Neuronal stem cell (in vitro differentiated cells): ENCODE data around the gene HYKK.
A peak's percentile ranks its signal among the peaks of the same experiment; 100 is the strongest.

Experiments
- DNase-seq: peaks from one replicate; pipeline ENCODE4 v3.0.0-alpha.2; 2013; ENCODE audit warnings: low spot score
- H2AFZ ChIP-seq: one replicate; pipeline ENCODE4 v1.6.1; 2013; ENCODE audit warnings: mild to moderate bottlenecking, low read length, inconsistent platforms
- H2AK5ac ChIP-seq: 2 replicates; pipeline ENCODE4 v1.6.1; 2013; ENCODE audit warnings: low read depth, mild to moderate bottlenecking, inconsistent platforms, low read length, moderate library complexity, mixed read lengths
- H2BK120ac ChIP-seq: 2 replicates; pipeline ENCODE4 v1.6.1; 2013; ENCODE audit warnings: low read depth, mild to moderate bottlenecking, inconsistent platforms, low read length, moderate library complexity, mixed read lengths
- H2BK12ac ChIP-seq: one replicate; pipeline ENCODE4 v1.6.1; 2013; ENCODE audit warnings: low read length, inconsistent platforms
- H2BK15ac ChIP-seq: 2 replicates; pipeline ENCODE4 v1.6.1; 2013; ENCODE audit warnings: mild to moderate bottlenecking, low read length, inconsistent platforms, mixed read lengths
- H2BK5ac ChIP-seq: one replicate; pipeline ENCODE4 v1.6.1; 2013; ENCODE audit warnings: inconsistent platforms, mild to moderate bottlenecking, low read length, moderate library complexity
- H3K14ac ChIP-seq: one replicate; pipeline ENCODE4 v1.6.1; 2013; ENCODE audit warnings: low read length, inconsistent platforms
- H3K18ac ChIP-seq: 2 replicates; pipeline ENCODE4 v1.6.1; 2013; ENCODE audit warnings: low read length, inconsistent platforms
- H3K23ac ChIP-seq: 2 replicates; pipeline ENCODE4 v1.6.1; 2013; ENCODE audit warnings: low read depth, mild to moderate bottlenecking, mixed read lengths, low read length, inconsistent platforms; ENCODE audit not compliant: poor library complexity
- H3K27ac ChIP-seq: replicated peaks from 3 replicates; pipeline ENCODE4 v1.5.1; 2013; ENCODE audit warnings: low read length, inconsistent platforms
- H3K27me3 ChIP-seq, 3 experiments: 2 replicates each; pipeline ENCODE4 v1.6.1; 2013; ENCODE audit warnings: low read length in 3 of 3, mild to moderate bottlenecking in 2 of 3, inconsistent platforms in 1 of 3, low read depth in 1 of 3, mixed read lengths in 1 of 3, moderate library complexity in 1 of 3; ENCODE audit not compliant: control insufficient read depth in 3 of 3, insufficient read depth in 3 of 3
- H3K36me3 ChIP-seq, 2 donors: replicated peaks in 1 of 2; 2 replicates each; pipeline ENCODE4 v1.6.1; 2013; ENCODE audit warnings: low read length in 2 of 2; ENCODE audit not compliant: control insufficient read depth in 2 of 2, insufficient read depth in 2 of 2
- H3K4ac ChIP-seq: 2 replicates; pipeline ENCODE4 v1.6.1; 2013; ENCODE audit warnings: inconsistent platforms, mild to moderate bottlenecking, low read length, moderate library complexity
- H3K4me1 ChIP-seq, 2 donors: 1 replicate in 1 of 2; 2 replicates in 1 of 2; pipeline ENCODE4 v1.6.1; 2013; ENCODE audit warnings: low read length in 2 of 2, low read depth in 1 of 2; ENCODE audit not compliant: control insufficient read depth in 2 of 2, insufficient read depth in 1 of 2
- H3K4me2 ChIP-seq: one replicate; pipeline ENCODE4 v1.6.1; 2013; ENCODE audit warnings: mild to moderate bottlenecking, low read length, inconsistent platforms; ENCODE audit not compliant: insufficient read depth, poor library complexity, severe bottlenecking
- H3K4me3 ChIP-seq, 2 donors: 2 replicates each; pipeline ENCODE4 v1.5.1; 2013; ENCODE audit warnings: low read length in 2 of 2, mild to moderate bottlenecking in 2 of 2, inconsistent platforms in 1 of 2, moderate library complexity in 1 of 2
- H3K79me1 ChIP-seq: one replicate; pipeline ENCODE4 v1.6.1; 2013; ENCODE audit warnings: low read depth, mild to moderate bottlenecking, inconsistent platforms, low read length, moderate library complexity
- H3K9ac ChIP-seq: one replicate; pipeline ENCODE4 v1.6.1; 2013; ENCODE audit warnings: mild to moderate bottlenecking, low read depth, low read length, inconsistent platforms; ENCODE audit not compliant: poor library complexity
- H3K9me3 ChIP-seq, 2 donors: replicated peaks in 1 of 2; 2 replicates each; pipeline versions ENCODE3 to v1.6.1; 2013; ENCODE audit warnings: low read length in 2 of 2, mild to moderate bottlenecking in 2 of 2, inconsistent platforms in 1 of 2, low read depth in 1 of 2, mixed read lengths in 1 of 2, moderate library complexity in 1 of 2; ENCODE audit not compliant: control insufficient read depth in 2 of 2, insufficient read depth in 1 of 2
- H4K8ac ChIP-seq: one replicate; pipeline ENCODE4 v1.6.1; 2013; ENCODE audit warnings: low read depth, mild to moderate bottlenecking, inconsistent platforms, low read length, moderate library complexity
- H4K91ac ChIP-seq: one replicate; pipeline ENCODE4 v1.6.1; 2013; ENCODE audit warnings: low read length, low read depth, mild to moderate bottlenecking, inconsistent platforms; ENCODE audit not compliant: poor library complexity
- WGBS, 2 donors: extraction: QIAGEN DNeasy Blood & Tissue Kit; methylation state at CpG; one replicate each; pipeline ENCODE4 v1.1.7; 2013; ENCODE audit warnings: missing lambda C conversion rate in 2 of 2, mixed read lengths in 1 of 2; ENCODE audit not compliant: insufficient read length in 2 of 2, insufficient replicate concordance in 1 of 2; ENCODE audit errors: extremely low coverage in 2 of 2; 5-methylcytosine and 5-hydroxymethylcytosine counted together

Gene HYKK

GRCh38 chr15:78533331-78533730 is 26.0 kb downstream of the HYKK start:
- Histone ChIP-seq H4K8ac (no peak overlapping the region), H3K27me3 (no peaks in the 10 kb centered on the region), H3K27ac (no peak overlapping the region), H3K4me2 (no peak overlapping the region), H4K91ac (no peak overlapping the region), H3K4me1 (no peaks in the 10 kb centered on the region), H3K4ac (no peak overlapping the region), H3K79me1 (no peaks in the 10 kb centered on the region), H2BK12ac (no peak overlapping the region), H3K14ac (no peak overlapping the region), H2AK5ac (no peak overlapping the region), H3K9ac (no peak overlapping the region), H3K4me3 (no peak overlapping the region), H2BK120ac (no peak overlapping the region), H3K36me3 (no peaks in the 10 kb centered on the region), H3K18ac (no peak overlapping the region), H2AFZ (peak overlapping the region; percentile 56), H3K23ac (no peak overlapping the region), H2BK15ac (no peak overlapping the region), H2BK5ac (no peak overlapping the region), H3K9me3 (no peaks in the 10 kb centered on the region)
- WGBS, 2 donors: no CpG with 5 or more reads among the region's 2 CpGs
- DNase-seq: no peak

GRCh38 chr15:78536134-78536533 is 28.8 kb downstream of the HYKK start:
- H3K23ac ChIP-seq: no peak overlapping the region
- WGBS, 2 donors: no CpG with 5 or more reads among the region's 1 CpG
- no peak for DNase-seq
- H2AFZ ChIP-seq: no peak overlapping the region
- H3K79me1 ChIP-seq: no peaks in the 10 kb centered on the region
- H3K27me3 ChIP-seq: no peaks in the 10 kb centered on the region
- no peak overlapping the region for H2AK5ac ChIP-seq
- peaks cover 0 to 3% of the 10 kb centered on the region in 2 donors for H3K4me1 ChIP-seq
- no peak overlapping the region for H4K8ac ChIP-seq
- no peak overlapping the region for H2BK120ac ChIP-seq
- no peak overlapping the region for H3K18ac ChIP-seq
- no peak overlapping the region for H4K91ac ChIP-seq
- no peaks in the 10 kb centered on the region for H3K36me3 ChIP-seq
- no peaks in the 10 kb centered on the region for H3K9me3 ChIP-seq
- no peak overlapping the region for H2BK12ac ChIP-seq
- H3K4me2 ChIP-seq: no peak overlapping the region
- no peak overlapping the region for H3K4ac ChIP-seq
- no peak overlapping the region for H3K4me3 ChIP-seq
- no peak overlapping the region for H2BK5ac ChIP-seq
- no peak overlapping the region for H3K27ac ChIP-seq
- H3K14ac ChIP-seq: no peak overlapping the region
- H3K9ac ChIP-seq: no peak overlapping the region
- H2BK15ac ChIP-seq: no peak overlapping the region

GRCh38 chr15:78537266-78537905 is 30.0 kb downstream of the HYKK start:
- H3K23ac ChIP-seq: no peak overlapping the region
- no peak overlapping the region for H3K14ac ChIP-seq
- H3K4me3 ChIP-seq: no peak overlapping the region
- H4K8ac ChIP-seq: no peak overlapping the region
- H2BK12ac ChIP-seq: no peak overlapping the region
- H2BK5ac ChIP-seq: no peak overlapping the region
- no peaks in the 10 kb centered on the region for H3K27me3 ChIP-seq
- no peak overlapping the region for H4K91ac ChIP-seq
- DNase-seq: no peak
- peaks cover 2 to 7% of the 10 kb centered on the region in 2 donors for H3K4me1 ChIP-seq
- H3K18ac ChIP-seq: no peak overlapping the region
- H2AK5ac ChIP-seq: no peak overlapping the region
- no peak overlapping the region for H2AFZ ChIP-seq
- no peak overlapping the region for H3K27ac ChIP-seq
- H2BK120ac ChIP-seq: no peak overlapping the region
- H3K4me2 ChIP-seq: no peak overlapping the region
- no peak overlapping the region for H2BK15ac ChIP-seq
- no peak overlapping the region for H3K9ac ChIP-seq
- no peak overlapping the region for H3K4ac ChIP-seq
- no peaks in the 10 kb centered on the region for H3K79me1 ChIP-seq
- WGBS, 2 donors: no CpG with 5 or more reads among the region's 5 CpGs
- H3K36me3 ChIP-seq: peaks cover 2 to 10% of the 10 kb centered on the region in 2 donors
- H3K9me3 ChIP-seq: no peaks in the 10 kb centered on the region

GRCh38 chr15:78538358-78538757 is 31.0 kb downstream of the HYKK start:
- H4K91ac ChIP-seq: no peak overlapping the region
- peaks cover 2 to 7% of the 10 kb centered on the region in 2 donors for H3K4me1 ChIP-seq
- no peak overlapping the region for H2BK15ac ChIP-seq
- no peak overlapping the region for H4K8ac ChIP-seq
- no peak overlapping the region for H3K4me3 ChIP-seq
- no peak overlapping the region for H3K4ac ChIP-seq
- H3K27ac ChIP-seq: no peak overlapping the region
- no peaks in the 10 kb centered on the region for H3K27me3 ChIP-seq
- H3K9me3 ChIP-seq: no peaks in the 10 kb centered on the region
- no peak overlapping the region for H2BK12ac ChIP-seq
- H2AK5ac ChIP-seq: no peak overlapping the region
- no peak overlapping the region for H2BK120ac ChIP-seq
- no peak overlapping the region for H2BK5ac ChIP-seq
- no peak overlapping the region for H3K14ac ChIP-seq
- DNase-seq: no peak
- no peak overlapping the region for H3K9ac ChIP-seq
- peaks cover 8 to 20% of the 10 kb centered on the region in 2 donors for H3K36me3 ChIP-seq
- no peak overlapping the region for H3K23ac ChIP-seq
- H3K4me2 ChIP-seq: no peak overlapping the region
- WGBS, 2 donors: no CpG with 5 or more reads among the region's 1 CpG
- H3K18ac ChIP-seq: no peak overlapping the region
- H2AFZ ChIP-seq: no peak overlapping the region
- H3K79me1 ChIP-seq: peaks cover 2% of the 10 kb centered on the region
